ENCODE measurements around the gene CIAO2A. TPM values are rescaled to one million over a fixed set of nuclear protein-coding genes. Genes with fewer than 3 reads are reported as not detected.

CIAO2A gene
- total and polyA plus RNA-seq, 2 donors from 2014 or later, result 41.6 to 92.4 TPM

DNA sequence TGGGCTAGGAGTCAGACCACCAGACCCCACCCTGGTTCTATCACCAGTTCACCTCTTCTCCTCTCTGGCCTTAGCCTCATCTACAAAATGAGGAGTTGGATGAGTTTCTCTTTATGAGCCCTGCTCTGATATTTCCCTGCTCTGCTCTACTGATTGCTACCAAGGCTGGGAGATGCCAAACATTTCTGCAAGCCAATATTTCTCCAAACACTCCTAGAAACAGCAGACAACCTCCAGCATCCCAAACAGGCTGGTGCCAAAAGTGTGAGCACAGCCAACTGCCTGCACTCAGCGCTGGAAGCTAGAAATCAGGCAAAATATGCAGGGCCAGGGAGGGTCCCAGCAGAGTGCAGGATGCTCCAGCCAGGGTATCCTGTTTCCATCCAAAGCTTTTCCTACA, 58.1 kb downstream of the CIAO2A start:
- intact Hi-C loops (cut with DNase I), result loop anchor here (10.0 kb wide), 1 partner anchor 81 kb away; no protein-coding TSS in a partner anchor
- Histone ChIP-seq H3K27me3 (ENCODE audit: control insufficient read depth, insufficient read depth, low read length) (no peaks in the 10 kb centered on the region), H3K36me3 (ENCODE audit: control insufficient read depth in 2 of 3, insufficient read depth in 3 of 3, low read length in 3 of 3) (no peaks in the 10 kb centered on the region), H3K4me1 (ENCODE audit: control insufficient read depth in 2 of 3, insufficient read depth in 2 of 3, low read depth in 1 of 3, low read length in 3 of 3) (no peaks in the 10 kb centered on the region), H3K9me3 (ENCODE audit: control insufficient read depth in 2 of 3, insufficient read depth in 1 of 3, low read length in 3 of 3) (no peaks in the 10 kb centered on the region), H3K27ac (ENCODE audit: low read depth in 2 of 2, low read length in 2 of 2) (no peak overlapping the region), H3K4me3 (ENCODE audit: low read length in 3 of 3) (no peak overlapping the region), H3K9ac (ENCODE audit: low read length in 3 of 3) (no peak overlapping the region)
- TF ChIP-seq CTCF (IDR thresholded peaks at IDR 0.05; ENCODE audit: borderline replicate concordance, extremely low read depth, insufficient read depth), result no peak
- FAIRE-seq (no peak), DNase-seq (no peak)

GRCh38 chr15:64034519-64034918, 59.1 kb downstream of the CIAO2A start:
- Histone ChIP-seq H3K4me1 (ENCODE audit: control insufficient read depth in 2 of 3, insufficient read depth in 2 of 3, low read depth in 1 of 3, low read length in 3 of 3) (no peaks in the 10 kb centered on the region), H3K9me3 (ENCODE audit: control insufficient read depth in 2 of 3, insufficient read depth in 1 of 3, low read length in 3 of 3) (no peaks in the 10 kb centered on the region), H3K4me3 (ENCODE audit: low read length in 3 of 3) (no peak overlapping the region), H3K36me3 (ENCODE audit: control insufficient read depth in 2 of 3, insufficient read depth in 3 of 3, low read length in 3 of 3) (no peaks in the 10 kb centered on the region), H3K9ac (ENCODE audit: low read length in 3 of 3) (no peak overlapping the region), H3K27me3 (ENCODE audit: control insufficient read depth, insufficient read depth, low read length) (no peaks in the 10 kb centered on the region), H3K27ac (ENCODE audit: low read depth in 2 of 2, low read length in 2 of 2) (no peak overlapping the region)
- intact Hi-C loops (cut with DNase I), result loop anchor here (10.0 kb wide), 1 partner anchor 80 kb away; no protein-coding TSS in a partner anchor
- DNase-seq (no peak), FAIRE-seq (no peak)
- no peak for TF ChIP-seq CTCF (IDR thresholded peaks at IDR 0.05; ENCODE audit: borderline replicate concordance, extremely low read depth, insufficient read depth)

- no peak for TF ChIP-seq CTCF (IDR thresholded peaks at IDR 0.05; ENCODE audit: borderline replicate concordance, extremely low read depth, insufficient read depth)
- Histone ChIP-seq H3K27ac (ENCODE audit: low read depth in 2 of 2, low read length in 2 of 2) (no peak overlapping the region), H3K27me3 (ENCODE audit: control insufficient read depth, insufficient read depth, low read length) (no peaks in the 10 kb centered on the region), H3K9me3 (ENCODE audit: control insufficient read depth in 2 of 3, insufficient read depth in 1 of 3, low read length in 3 of 3) (no peaks in the 10 kb centered on the region), H3K9ac (ENCODE audit: low read length in 3 of 3) (no peak overlapping the region), H3K36me3 (ENCODE audit: control insufficient read depth in 2 of 3, insufficient read depth in 3 of 3, low read length in 3 of 3) (no peaks in the 10 kb centered on the region), H3K4me3 (ENCODE audit: low read length in 3 of 3) (no peak overlapping the region), H3K4me1 (ENCODE audit: control insufficient read depth in 2 of 3, insufficient read depth in 2 of 3, low read depth in 1 of 3, low read length in 3 of 3) (no peaks in the 10 kb centered on the region)
- DNase-seq (no peak), FAIRE-seq (no peak)
- intact Hi-C loops (cut with DNase I), result loop anchor here (10.0 kb wide), 1 partner anchor 78 kb away; no protein-coding TSS in a partner anchor
These were observed 61.3 kb downstream of the CIAO2A start for GRCh38 chr15:64032329-64032728.

DNA sequence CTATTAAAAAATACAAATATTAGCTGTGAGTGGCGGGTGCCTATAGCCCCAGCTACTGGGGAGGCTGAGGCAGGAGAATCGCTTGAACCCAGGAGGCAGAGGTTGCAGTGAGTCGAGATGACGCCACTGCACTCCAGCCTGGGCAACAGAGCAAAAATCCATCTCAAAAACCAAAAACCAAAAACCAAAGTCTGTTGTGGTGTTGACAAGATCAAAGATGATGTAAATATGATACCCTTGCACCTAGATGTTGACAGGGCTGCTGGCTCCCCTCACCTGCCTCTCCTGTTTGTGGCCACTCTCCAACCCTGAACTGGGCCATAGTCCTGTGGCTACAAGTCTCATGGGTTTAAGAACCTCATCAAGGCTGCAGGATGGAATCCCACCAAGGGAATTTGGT, 63.5 kb downstream of the CIAO2A start:
- no peaks in the 10 kb centered on the region for H3K36me3 ChIP-seq (ENCODE audit: control insufficient read depth in 2 of 3, insufficient read depth in 3 of 3, low read length in 3 of 3)
- FAIRE-seq, result no peak
- H3K4me1 ChIP-seq (ENCODE audit: control insufficient read depth in 2 of 3, insufficient read depth in 2 of 3, low read depth in 1 of 3, low read length in 3 of 3), result no peaks in the 10 kb centered on the region
- H3K9ac ChIP-seq (ENCODE audit: low read length in 3 of 3), result no peak overlapping the region
- no peak for TF ChIP-seq CTCF (IDR thresholded peaks at IDR 0.05; ENCODE audit: borderline replicate concordance, extremely low read depth, insufficient read depth)
- no peak overlapping the region for H3K27ac ChIP-seq (ENCODE audit: low read depth in 2 of 2, low read length in 2 of 2)
- no peak overlapping the region for H3K4me3 ChIP-seq (ENCODE audit: low read length in 3 of 3)
- no peaks in the 10 kb centered on the region for H3K9me3 ChIP-seq (ENCODE audit: control insufficient read depth in 2 of 3, insufficient read depth in 1 of 3, low read length in 3 of 3)
- intact Hi-C loops (cut with DNase I), result loop anchor here (10.0 kb wide), 1 partner anchor 75 kb away; no protein-coding TSS in a partner anchor
- H3K27me3 ChIP-seq (ENCODE audit: control insufficient read depth, insufficient read depth, low read length), result no peaks in the 10 kb centered on the region
- no peak for DNase-seq

Measured in kidney (tissue), 14 donors.